CD4-positive, alpha-beta T cell treated with Interleukin-10 for 1 hour (primary cell): ENCODE measurements around the gene DPH1.
"Not testable (repeated sequence)": the region's sequence is repeated elsewhere in the genome, so short reads cannot be mapped to it uniquely, and the experiment has no call there.

Experiments
- DNase-seq: peaks from one replicate; pipeline ENCODE4 v3.0.0-alpha.2; 2020

The DPH1 gene

GRCh38 chr17:2008332-2009126 is 21.4 kb upstream of the DPH1 start:
- no peak for DNase-seq

DNA sequence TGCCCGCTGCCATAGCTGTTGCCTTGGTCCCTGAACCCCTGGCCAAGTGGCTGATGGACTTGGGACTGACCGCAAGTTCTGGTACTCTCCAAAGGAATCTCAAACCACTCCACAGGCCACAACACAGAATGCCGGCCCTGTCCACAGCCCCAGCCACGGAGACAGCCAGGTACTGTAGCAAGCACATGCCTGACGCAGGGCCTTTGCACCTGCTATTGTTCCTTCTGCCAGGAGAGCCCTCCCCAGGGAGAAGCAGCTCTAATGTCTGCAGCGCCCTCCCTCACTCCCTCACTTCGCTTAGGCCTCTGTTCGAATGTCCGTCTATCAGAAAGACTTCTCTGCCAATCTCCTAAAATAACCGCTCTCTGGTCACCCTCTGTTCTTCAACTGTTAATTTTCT is 20.2 kb upstream of the DPH1 start:
- DNase-seq: no peak

- no peak for DNase-seq
These were observed 18.3 kb upstream of the DPH1 start for GRCh38 chr17:2011411-2012371.

- no peak for DNase-seq
These were observed 17.5 kb upstream of the DPH1 start for GRCh38 chr17:2012499-2012898.

GRCh38 chr17:2013220-2013993 is 16.5 kb upstream of the DPH1 start:
- DNase-seq: not testable (repeated sequence)

DNA sequence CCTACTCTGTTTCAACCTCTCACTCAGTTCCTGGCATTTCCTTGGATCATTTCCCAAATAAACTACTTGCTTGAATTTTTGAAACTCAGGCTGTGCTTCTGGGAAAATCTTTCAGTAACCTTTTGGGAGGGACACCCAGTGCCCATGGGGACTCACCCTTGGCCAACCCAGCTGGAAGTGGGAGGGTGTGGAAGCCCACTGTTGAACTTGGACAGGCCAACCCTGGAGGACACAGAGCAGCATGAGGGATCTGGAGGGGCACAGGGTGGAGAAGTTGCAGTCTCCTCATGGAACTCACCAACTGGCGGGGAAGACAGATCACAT is 16.0 kb upstream of the DPH1 start:
- no peak for DNase-seq

DNA sequence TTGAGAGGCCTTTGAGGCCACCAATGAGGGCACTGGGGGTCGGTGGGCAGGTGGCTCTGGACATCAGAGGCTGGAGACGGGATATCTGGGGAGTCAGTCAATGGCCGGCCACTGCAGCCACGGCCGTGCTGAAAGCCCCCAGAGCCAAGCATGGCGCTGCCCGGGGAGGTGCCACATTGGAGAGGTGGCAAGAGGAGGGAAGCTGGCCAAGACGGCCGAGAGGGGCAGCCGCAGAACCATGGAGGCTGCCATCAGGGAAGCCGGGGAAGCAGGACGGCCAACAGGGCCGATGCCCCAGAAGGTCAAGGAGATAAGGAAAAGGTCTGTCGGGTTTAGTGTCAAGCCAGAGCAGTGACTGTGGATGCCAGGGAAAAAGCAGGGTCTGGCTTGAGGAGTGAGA is 14.6 kb upstream of the DPH1 start:
- DNase-seq: no peak

GRCh38 chr17:2016494-2016893 is 13.5 kb upstream of the DPH1 start:
- no peak for DNase-seq

- DNase-seq: no peak
These were observed 12.5 kb upstream of the DPH1 start for GRCh38 chr17:2017274-2017941.

GRCh38 chr17:2018716-2019510 is 11.0 kb upstream of the DPH1 start:
- no peak for DNase-seq

GRCh38 chr17:2019723-2020122 is 10.2 kb upstream of the DPH1 start:
- DNase-seq: no peak

- DNase-seq: no peak
These were observed 9.2 kb upstream of the DPH1 start for GRCh38 chr17:2020721-2021120.

GRCh38 chr17:2022647-2023240 is 7.2 kb upstream of the DPH1 start:
- no peak for DNase-seq

DNA sequence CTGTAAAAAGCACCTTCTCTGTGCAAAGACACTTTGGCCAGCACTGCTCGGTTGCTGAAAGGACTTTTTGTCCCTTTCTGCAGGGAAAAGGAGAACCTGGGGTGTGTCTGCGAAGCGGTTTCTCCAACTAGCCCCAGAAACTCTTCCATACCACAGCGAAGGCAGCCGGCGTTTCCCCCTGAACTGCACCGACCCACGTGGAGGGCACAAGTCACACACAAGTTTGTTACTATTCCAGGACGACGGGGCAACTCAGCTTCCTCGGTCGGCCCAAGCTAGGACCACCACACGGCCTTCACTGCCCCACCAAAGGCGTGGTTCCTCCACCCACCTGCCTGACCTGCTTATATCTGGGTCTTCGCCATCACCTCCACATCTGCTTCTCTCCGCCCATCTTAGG is 6.7 kb upstream of the DPH1 start:
- DNase-seq: no peak

DNA sequence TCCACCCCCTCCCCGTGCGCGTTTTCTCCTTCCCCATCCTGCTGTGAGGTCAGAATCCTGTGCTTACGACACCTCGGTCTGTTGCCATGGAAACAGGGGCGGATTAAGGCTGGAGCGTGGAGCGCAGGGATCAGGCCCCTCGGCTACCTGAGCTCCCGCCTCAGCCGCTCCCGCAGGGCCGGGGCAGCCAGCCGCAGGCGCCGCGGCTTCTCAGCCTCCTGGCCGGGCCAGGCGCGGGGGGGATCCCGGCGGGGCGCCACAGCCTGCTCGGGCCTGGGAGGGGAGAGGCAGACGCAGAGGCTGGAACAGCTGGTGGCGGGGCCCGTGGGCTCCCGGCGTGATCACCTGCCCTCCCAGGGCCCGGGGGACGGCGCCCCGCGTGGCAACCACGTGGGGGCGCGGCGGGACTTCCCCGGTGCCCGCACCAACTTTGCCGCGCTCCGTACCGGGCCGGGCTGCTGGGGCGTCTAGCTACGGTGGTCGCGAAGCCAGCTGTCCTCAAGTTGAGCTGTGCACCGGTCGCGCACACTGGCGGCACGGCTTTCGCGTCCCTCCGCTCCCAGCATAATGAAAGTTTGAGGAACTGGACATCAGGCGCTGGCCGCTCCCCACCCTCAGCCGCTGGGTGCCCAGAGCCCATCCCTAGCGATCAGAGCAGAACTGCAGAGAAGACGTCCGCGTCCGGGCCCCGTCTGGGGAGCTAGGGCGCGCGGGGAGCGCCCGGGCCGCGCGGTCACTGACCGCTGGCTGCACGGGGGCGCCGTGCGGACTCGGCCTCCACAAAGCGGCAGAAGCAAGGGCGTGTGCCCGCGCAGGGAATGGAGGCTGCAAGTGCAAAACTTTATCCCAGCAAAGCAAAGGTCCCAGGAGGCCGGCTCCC is 6.0 kb upstream of the DPH1 start:
- peak; percentile 64 for DNase-seq

- no peak for DNase-seq
These were observed 5.3 kb upstream of the DPH1 start for GRCh38 chr17:2024572-2025219.

GRCh38 chr17:2025220-2025621 is 4.7 kb upstream of the DPH1 start, which contains the start of gene RTN4RL1:
Gene RTN4RL1 (minus strand): TSS chr17:2025334. CDS start chr17:2024865, 469 bp downstream.
- DNase-seq: peak; percentile 85

- DNase-seq: peak; percentile 36
These were observed 4.2 kb upstream of the DPH1 start for GRCh38 chr17:2025622-2026309.
